Body of pancreas (tissue), 4 donors: ENCODE results near the gene BABAM1. TPM values are rescaled to one million over a fixed set of nuclear protein-coding genes. Genes with fewer than 3 reads are reported as not detected.

Experiments
- ATAC-seq: fragments of 150-250 bp; one replicate; pipeline ENCODE4 v1.9.1; 2016
- DNase-seq, 4 donors: peaks; one replicate each; pipeline ENCODE4 v3.0.0-alpha.2; 2019
- H3K27ac ChIP-seq, 4 donors: fragments of 200-600 bp; sonication (generic); 1 replicate in 3 of 4; 2 replicates in 1 of 4; pipeline versions ENCODE4 v1.5.1 to v1.6.1; 2016 to 2019; ENCODE audit warnings: mild to moderate bottlenecking in 1 of 4, mixed read lengths in 1 of 4, moderate library complexity in 1 of 4
- H3K27me3 ChIP-seq, 2 donors: fragments of 200-600 bp; sonication (generic); one replicate each; pipeline ENCODE4 v1.6.0; 2016; ENCODE audit warnings: mild to moderate bottlenecking in 1 of 2
- H3K36me3 ChIP-seq, 2 donors: fragments of 200-600 bp; sonication (generic); replicated peaks in 1 of 2; 2 replicates each; pipeline ENCODE4 v1.5.1; 2016; ENCODE audit warnings: low read depth in 2 of 2; ENCODE audit not compliant: insufficient read depth in 1 of 2
- H3K4me1 ChIP-seq: fragments of 200-600 bp; sonication (generic); one replicate; pipeline ENCODE4 v1.6.0; 2016
- H3K4me3 ChIP-seq, 2 donors: fragments of 200-600 bp; sonication (generic); 1 replicate in 1 of 2; 2 replicates in 1 of 2; pipeline ENCODE4 v1.5.1; 2016 to 2019
- H3K9me3 ChIP-seq, 3 donors: fragments of 200-600 bp; sonication (generic); 1 replicate in 2 of 3; 2 replicates in 1 of 3; pipeline ENCODE4 v1.5.1; 2016
- CTCF ChIP-seq, 7 experiments: fragments of 450-650 bp in 4 of 7; fragments of 200-600 bp in 3 of 7; sonication (generic) in 3 of 7; IDR thresholded peaks; one replicate each; pipeline ENCODE4 v1.5.1; 2016 to 2019; ENCODE audit warnings: antibody characterized with exemption in 7 of 7
- POLR2A ChIP-seq, 3 donors: fragments of 450-650 bp; IDR thresholded peaks; one replicate each; pipeline ENCODE4 v1.6.1; 2016; ENCODE audit warnings: antibody characterized with exemption in 3 of 3, mild to moderate bottlenecking in 2 of 3
- WGBS, 2 donors: methylation state at CpG; one replicate each; pipeline ENCODE4 v1.1.5; 2017; 5-methylcytosine and 5-hydroxymethylcytosine counted together
- intact Hi-C: fragments of 100-400 bp; cut with DNase I; formaldehyde crosslinking; loops from one replicate; pipeline ENCODE4 v1.15.1; 2023
- total RNA-seq, 2 donors: library from RNA; depleted of rRNA; stranded (reverse); fragments of >200 nt; gene quantifications; one replicate each; pipeline ENCODE4 v1.1.0, GENCODE V29; 2016

BABAM1 gene
- total RNA-seq, 2 donors from 2014 or later: 45.2 to 84.6 TPM

- H3K9me3 ChIP-seq: no peaks in the 10 kb centered on the region
- TF ChIP-seq CTCF (IDR thresholded peaks at IDR 0.05) (peak in 1 of 7 experiments; percentile 4), POLR2A (IDR thresholded peaks at IDR 0.05) (peak; percentile 13 to 77 (median 73))
- DNase-seq: peak; percentile 100
- peak within 1 kb of the TSS; percentile 57 to 90 for H3K4me3 ChIP-seq
- peaks cover 0 to 4% of the 10 kb centered on the region in 2 donors for H3K36me3 ChIP-seq
- H3K27ac ChIP-seq: peak within 1 kb of the TSS in 3 of 4 donors; percentile 39 to 76 (median 68)
- intact Hi-C loops: no loop called here
- peak; percentile 83 for ATAC-seq
- peaks cover 58% of the 10 kb centered on the region for H3K4me1 ChIP-seq
- H3K27me3 ChIP-seq: no peaks in the 10 kb centered on the region
- WGBS, 2 donors: 0% methylated on average over 8 to 46 of the region's 46 CpGs
These were observed 42.1 kb downstream of the BABAM1 start, which contains the start of gene DDA1 for GRCh38 chr19:17309198-17309964. Gene DDA1 (plus strand): TSS chr19:17309563. CDS start chr19:17309655, 92 bp downstream.

GRCh38 chr19:17309965-17310461 lies 42.8 kb downstream of the BABAM1 start:
- Histone ChIP-seq H3K9me3 (no peaks in the 10 kb centered on the region), H3K36me3 (peaks cover 0 to 4% of the 10 kb centered on the region in 2 donors), H3K4me3 (peak overlapping the region; percentile 57 to 90), H3K4me1 (peaks cover 52% of the 10 kb centered on the region), H3K27ac (peak overlapping the region in 3 of 4 donors; percentile 39 to 76 (median 68)), H3K27me3 (no peaks in the 10 kb centered on the region)
- DNase-seq (no peak), ATAC-seq (no peak)
- intact Hi-C loops: no loop called here
- TF ChIP-seq CTCF (IDR thresholded peaks at IDR 0.05) (no peak), POLR2A (IDR thresholded peaks at IDR 0.05) (no peak)
- 6 to 7% methylated on average over 5 to 23 of the region's 23 CpGs for WGBS, 2 donors

GRCh38 chr19:17311455-17312188 lies 44.4 kb downstream of the BABAM1 start:
- DNase-seq: peak in 2 of 4 donors; percentile 16 to 45
- no peaks in the 10 kb centered on the region for H3K9me3 ChIP-seq
- H3K4me3 ChIP-seq: no peak overlapping the region
- H3K36me3 ChIP-seq: peaks cover 0 to 4% of the 10 kb centered on the region in 2 donors
- TF ChIP-seq CTCF (IDR thresholded peaks at IDR 0.05) (no peak), POLR2A (IDR thresholded peaks at IDR 0.05) (no peak)
- WGBS, 2 donors: 63 to 70% methylated on average over 10 to 11 of the region's 11 CpGs
- intact Hi-C loops: no loop called here
- ATAC-seq: peak; percentile 18
- peak overlapping the region in 2 of 4 donors; percentile 61 to 70 for H3K27ac ChIP-seq
- no peaks in the 10 kb centered on the region for H3K27me3 ChIP-seq
- peaks cover 41% of the 10 kb centered on the region for H3K4me1 ChIP-seq

GRCh38 chr19:17312189-17313113 lies 45.2 kb downstream of the BABAM1 start:
- ATAC-seq (no peak), DNase-seq (no peak)
- Histone ChIP-seq H3K27me3 (no peaks in the 10 kb centered on the region), H3K27ac (peak overlapping the region in 2 of 4 donors; percentile 61 to 70), H3K4me1 (peaks cover 34% of the 10 kb centered on the region), H3K4me3 (no peak overlapping the region), H3K9me3 (no peaks in the 10 kb centered on the region), H3K36me3 (peaks cover 0 to 4% of the 10 kb centered on the region in 2 donors)
- intact Hi-C loops: no loop called here
- TF ChIP-seq POLR2A (IDR thresholded peaks at IDR 0.05) (peak in 2 of 3 donors; percentile 26 to 38), CTCF (IDR thresholded peaks at IDR 0.05) (no peak)
- 79 to 82% methylated on average over 10 to 20 of the region's 20 CpGs for WGBS, 2 donors
